Measurements from ENCODE around the gene BNIP1.

BNIP1 gene

DNA sequence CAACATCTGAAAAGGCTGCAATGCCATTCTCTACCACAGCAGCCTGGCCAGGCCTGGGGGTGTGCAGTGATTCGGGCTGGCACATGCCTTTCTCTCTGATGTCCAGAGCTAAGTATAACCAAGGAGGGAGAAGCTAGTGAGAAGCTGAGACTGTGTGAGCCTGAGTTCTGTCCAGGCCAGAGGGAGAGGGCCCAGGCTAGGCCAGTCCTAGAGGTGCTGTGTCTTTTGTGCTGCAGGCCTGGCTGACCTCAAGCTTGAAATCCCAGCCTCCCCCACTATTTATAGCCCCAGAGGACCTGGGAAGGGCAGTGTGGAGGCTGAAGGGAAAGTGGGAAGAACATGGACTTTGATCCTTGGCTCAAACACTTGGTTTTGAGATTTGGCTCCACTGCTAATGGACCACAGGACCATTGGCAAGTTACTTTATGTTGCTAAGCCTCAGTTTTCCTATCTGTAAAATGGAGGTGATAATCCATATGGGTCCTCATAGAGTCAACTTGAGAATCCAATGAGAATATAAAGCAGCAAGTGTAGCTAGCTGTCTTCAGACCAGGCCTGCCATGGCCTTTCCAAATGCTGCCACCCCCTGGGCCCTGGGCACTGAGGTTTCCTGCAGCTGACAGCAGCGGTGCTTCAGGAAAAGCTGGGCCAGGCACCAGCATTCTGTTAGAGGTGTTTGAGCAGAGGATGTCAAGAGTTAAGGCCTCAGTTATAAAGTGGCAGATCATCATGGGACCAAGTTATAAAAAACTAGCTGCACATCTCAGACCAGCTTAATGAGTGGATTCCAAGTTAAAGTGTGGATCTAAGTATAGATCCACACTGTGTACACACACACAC, 21.1 kb downstream of the BNIP1 start:
- DNase-seq (ENCODE audit: low read depth in 2 of 2): no peak

- DNase-seq (ENCODE audit: low read depth in 2 of 2): no peak
Observed at GRCh38 chr5:173172166-173172565, 27.8 kb downstream of the BNIP1 start.

DNA sequence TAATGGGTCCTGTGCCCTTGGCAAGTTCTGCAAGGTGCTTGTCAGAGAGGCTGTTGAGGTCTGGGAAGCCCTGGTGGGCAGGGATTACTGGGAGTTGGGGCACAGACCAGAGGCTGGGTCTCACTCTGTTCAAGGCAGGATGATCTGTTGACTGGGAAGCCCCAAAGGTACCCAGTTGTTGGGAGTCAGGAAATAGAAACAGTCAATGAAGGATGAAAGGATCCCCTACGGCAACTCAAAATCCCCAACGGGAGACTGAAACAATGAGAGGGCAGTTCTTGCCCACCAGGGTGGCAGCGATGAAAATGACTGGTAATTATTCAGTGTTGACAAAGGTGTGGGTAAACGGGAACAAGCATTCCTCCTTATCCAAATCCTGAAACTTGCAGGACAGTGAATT, 31.2 kb downstream of the BNIP1 start:
- no peak for DNase-seq (ENCODE audit: low read depth in 2 of 2)

DNA sequence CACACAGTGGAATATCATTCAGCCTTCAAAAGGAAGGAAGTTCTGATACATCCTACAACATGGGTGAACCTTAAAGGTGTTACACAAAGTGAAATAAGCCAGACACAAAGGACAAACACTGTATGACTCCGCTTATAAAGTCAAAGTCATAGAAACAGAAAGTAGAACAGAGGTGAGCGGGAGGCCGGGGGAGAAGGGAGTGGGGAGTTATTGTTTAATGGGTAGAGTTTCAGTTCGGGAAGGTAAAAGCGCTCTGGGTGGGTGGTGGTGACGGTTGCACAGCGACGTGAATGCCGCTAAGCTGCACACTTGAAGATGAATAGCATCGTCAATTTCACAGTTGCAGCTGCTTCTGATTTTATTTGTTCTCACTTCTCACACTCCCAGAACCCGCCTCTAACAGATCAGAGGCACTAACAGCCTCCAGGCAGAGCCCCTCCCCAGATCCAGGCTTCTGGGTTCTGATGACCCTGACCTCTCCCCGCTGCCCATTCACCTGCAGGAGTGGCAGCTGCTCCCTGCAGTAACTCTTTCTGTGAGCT, 34.1 kb downstream of the BNIP1 start:
- no peak for DNase-seq (ENCODE audit: low read depth in 2 of 2)

DNA sequence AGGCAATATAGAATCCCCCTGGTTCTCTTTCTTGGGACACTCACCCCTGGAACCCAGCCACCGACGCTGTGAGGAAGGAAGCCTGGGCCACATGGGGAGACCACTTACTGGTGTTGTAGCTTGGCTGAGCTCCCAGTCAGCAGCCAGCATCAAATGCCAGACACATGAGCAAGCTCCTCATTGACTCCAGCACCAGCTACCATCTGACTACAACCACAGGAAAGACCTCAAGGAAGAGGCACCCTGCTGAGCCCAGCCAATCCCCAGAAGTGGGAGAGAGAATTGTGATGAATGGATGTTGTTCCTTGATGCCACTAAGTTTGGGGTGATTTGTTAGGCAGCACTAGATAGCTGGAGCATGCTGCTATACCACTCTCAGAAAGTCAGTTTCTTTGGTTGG, 36.0 kb downstream of the BNIP1 start:
- DNase-seq (ENCODE audit: low read depth in 2 of 2): no peak

- DNase-seq (ENCODE audit: low read depth in 2 of 2): no peak
Observed at GRCh38 chr5:173187054-173187743, 42.9 kb downstream of the BNIP1 start.

- DNase-seq (ENCODE audit: low read depth in 2 of 2): no peak
Observed at GRCh38 chr5:173188280-173188679, 43.9 kb downstream of the BNIP1 start.

DNA sequence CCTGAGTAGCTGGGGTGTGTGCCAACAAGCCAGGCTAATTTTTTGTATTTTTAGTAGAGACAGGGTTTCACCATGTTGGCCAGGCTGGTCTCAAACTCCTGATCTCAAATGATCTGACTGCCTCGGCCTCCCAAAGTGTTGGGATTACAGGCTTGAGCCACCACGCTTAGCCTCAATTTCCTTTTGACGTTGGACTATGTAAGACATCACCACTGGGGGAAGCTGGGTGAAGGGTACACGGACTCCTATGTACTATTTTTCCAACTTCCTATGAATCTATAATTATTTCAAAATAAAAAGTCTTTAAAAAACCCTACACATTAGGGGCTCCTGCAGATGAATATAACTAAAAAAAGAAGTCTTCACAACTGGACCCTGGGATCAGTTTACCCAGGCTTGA, 46.7 kb downstream of the BNIP1 start:
- no peak for DNase-seq (ENCODE audit: low read depth in 2 of 2)

GRCh38 chr5:173191561-173191960, 47.2 kb downstream of the BNIP1 start:
- no peak for DNase-seq (ENCODE audit: low read depth in 2 of 2)

GRCh38 chr5:173192561-173192960, 48.2 kb downstream of the BNIP1 start:
- DNase-seq (ENCODE audit: low read depth in 2 of 2): no peak

DNA sequence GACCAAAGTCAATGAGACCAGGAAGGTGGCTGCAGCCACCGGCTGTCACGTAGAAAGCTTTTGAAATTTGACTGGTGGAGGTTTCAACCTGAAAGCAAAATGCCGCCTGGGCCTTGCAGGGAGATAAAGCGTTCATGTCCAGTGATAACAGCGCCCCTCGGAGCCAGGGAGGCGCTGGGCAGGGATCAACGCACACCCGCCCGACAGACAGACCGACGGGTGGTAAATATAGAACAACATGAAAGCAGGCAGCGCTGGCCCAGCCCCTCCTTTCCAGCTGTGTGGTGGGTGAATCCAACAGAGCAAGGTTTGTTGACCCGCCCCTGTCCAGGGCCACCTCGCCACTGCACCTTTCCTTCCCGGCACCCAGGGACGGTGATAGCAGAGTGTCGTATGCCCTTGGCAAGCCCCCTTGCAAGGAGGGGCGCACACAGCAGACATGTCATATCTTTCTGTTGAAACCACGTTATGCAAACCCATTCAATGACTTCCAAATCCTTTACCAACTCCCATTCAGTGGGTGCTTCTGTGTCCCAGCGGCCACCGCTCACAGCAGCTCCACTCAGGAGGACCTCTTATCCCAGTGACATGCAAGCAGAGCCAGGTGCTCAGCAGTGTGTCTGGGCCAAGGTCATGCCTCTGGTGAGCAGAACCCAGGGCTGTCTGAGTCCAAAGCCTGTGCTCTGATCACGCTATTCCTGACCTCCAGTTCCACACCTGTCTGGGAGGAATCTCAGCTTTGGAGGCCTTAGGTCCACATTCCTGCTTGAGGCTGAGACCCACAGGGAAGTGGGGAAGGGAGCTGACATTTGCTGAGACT, 52.0 kb downstream of the BNIP1 start:
- DNase-seq (ENCODE audit: low read depth in 2 of 2): no peak

DNA sequence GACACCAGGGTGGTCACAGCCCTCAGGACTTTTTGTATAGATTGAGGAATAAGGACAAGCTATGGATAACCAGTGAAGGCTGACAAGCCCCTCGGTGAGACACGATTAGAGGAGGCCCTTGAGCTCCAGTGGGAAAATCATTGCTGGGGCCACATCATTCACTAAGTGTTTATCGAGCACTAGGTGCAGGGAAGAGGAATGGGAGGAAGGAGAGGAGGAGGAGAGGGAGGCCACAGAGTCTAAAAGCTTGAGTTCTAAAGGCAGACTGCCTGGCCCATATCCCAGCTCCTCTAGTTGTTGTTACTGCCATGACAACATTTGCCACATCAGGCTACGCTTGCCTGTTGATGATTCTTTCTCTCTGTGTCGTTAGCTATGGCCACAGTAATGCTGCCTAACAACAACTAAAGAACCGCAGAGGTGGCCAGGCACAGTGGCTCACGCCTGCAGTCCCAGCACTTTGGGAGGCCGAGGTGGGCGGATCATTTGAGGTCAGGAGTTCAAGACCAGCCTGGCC, 53.1 kb downstream of the BNIP1 start:
- no peak for DNase-seq (ENCODE audit: low read depth in 2 of 2)

GRCh38 chr5:173198049-173198448, 53.7 kb downstream of the BNIP1 start:
- DNase-seq (ENCODE audit: low read depth in 2 of 2): no peak

DNA sequence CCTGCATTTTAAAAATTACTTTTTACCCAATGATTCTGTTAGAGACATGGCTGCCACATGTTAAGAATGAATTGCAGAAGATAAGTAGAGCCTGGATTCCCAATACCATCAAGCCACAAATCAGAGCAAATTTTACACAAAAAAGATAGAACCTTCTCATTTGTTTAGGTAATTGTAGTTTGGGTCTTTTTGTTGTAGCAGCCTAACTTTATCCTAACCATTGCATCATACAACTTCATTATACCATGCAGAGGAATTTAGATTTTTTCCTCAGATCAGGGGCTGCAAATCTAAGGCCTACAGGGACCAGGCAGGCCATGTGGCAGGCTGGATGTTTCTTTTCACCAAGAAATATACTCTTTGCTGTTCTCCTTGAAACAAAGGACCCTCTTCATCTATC, 56.0 kb downstream of the BNIP1 start:
- no peak for DNase-seq (ENCODE audit: low read depth in 2 of 2)

- no peak for DNase-seq (ENCODE audit: low read depth in 2 of 2)
Observed at GRCh38 chr5:173201636-173202265, 57.4 kb downstream of the BNIP1 start.

GRCh38 chr5:173202266-173202875, 58.0 kb downstream of the BNIP1 start:
- DNase-seq (ENCODE audit: low read depth in 2 of 2): no peak

DNA sequence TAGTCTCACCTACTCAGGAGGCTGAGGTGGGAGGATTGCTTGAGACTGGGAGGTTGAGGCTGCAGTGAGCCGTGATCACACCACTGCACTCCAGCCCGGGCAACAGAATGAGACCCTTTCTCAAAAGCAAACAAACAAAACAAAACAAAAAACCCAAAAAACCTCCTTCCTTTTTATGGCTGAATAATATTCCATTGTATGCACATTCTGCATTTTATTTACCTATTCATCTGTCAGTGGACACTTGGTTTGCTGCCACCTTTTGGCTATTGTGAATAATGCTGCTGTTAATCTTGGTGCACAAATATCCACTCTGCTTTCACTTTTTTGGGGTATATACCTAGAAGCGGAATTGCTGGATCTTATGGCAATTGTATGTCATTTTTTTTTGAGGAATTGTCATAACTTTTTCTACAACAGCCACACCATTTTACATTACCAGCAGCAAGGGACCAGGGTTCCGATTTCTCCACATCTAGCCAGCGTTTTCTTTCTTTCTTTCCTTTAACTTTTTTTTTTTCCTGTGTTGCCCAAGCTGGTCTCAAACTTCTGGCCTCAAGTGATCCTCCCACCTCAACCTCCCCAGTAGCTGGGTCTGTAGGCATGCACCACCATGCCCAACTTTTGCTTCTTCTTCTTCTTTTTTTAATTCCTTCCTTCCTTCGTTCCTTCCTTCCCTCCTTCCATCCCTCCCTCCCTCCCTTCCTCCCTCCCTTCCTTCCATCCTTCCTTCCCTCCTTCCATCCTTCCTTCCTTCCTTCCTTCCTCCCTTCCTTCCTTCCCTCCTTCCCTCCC, 60.1 kb downstream of the BNIP1 start:
- DNase-seq (ENCODE audit: low read depth in 2 of 2): no peak

DNA sequence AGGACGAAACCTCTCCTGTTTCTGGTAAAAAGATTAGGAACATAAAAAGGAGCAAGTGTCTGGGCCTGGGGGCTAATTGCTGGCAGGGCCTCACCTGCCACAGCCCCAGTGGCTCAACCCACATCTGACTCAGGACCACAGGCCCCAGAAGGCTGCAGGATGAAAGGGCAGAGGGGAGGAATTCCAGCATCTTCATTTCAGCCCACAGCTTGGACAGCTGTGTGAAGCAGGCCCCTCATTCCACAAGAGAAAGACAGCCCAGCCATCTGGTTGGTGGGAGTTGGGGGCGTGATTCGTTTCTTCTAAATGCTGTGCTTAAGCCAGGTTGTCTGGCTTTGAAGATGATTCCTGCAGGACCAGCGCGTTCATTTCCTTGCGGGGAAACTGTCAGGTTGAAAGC, 61.6 kb downstream of the BNIP1 start:
- no peak for DNase-seq (ENCODE audit: low read depth in 2 of 2)

DNA sequence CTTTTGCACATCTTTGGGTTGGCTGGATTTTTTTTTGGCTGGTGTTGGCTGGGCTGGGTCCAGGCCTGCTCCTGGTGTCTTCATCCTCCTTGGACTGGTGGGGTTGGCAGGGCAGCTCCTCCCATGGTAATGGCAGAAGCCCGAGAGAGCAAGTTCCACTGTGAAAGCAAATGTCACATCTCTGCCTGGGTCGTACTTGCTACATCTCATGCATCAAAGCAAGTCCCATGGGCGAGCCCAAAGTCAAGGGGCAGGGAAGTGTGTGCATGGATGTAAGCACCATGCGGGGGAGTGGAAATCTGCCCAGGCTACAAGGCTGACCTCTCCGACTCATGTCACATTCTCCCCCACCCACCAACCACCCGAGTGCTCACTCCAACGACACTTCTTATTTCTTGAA, 64.0 kb downstream of the BNIP1 start:
- no peak for DNase-seq (ENCODE audit: low read depth in 2 of 2)

GRCh38 chr5:173210877-173211276, 66.5 kb downstream of the BNIP1 start:
- no peak for DNase-seq (ENCODE audit: low read depth in 2 of 2)

Data from stimulated activated CD4-positive, alpha-beta T cell treated with anti-CD3 and anti-CD28 coated beads, Interleukin-1b, Interleukin-23, amount 100 ng/mL, for 1 hour (primary cell).